Measurements from ENCODE around the gene PDZD2. TPM values are rescaled to one million over a fixed set of nuclear protein-coding genes. Genes with fewer than 3 reads are reported as not detected.
A peak's percentile ranks its signal among the peaks of the same experiment; 100 is the strongest.

Gene PDZD2
- polyA plus RNA-seq, 3 donors, result 0.10 TPM; not detected in 2

DNA sequence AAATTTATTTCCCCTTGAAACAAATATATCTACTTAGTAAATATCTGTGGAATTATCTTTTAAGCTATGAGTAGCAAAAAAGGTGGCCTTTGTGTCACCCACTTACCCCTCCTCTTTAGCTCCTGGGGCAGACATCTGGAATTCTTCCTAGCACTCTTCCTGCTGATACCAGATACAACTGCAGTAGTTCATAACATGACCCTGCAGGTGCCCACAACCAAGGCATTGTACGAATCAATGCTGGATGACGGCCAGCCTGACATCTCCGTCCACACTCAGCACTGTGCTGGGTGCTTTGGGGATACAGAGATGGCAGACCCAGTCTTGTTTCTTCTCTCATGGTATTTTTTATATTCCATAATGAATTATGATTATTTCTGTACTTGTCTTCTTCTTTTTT, 382.8 kb downstream of the PDZD2 start:
- Histone ChIP-seq H3K27me3 (ENCODE audit: control insufficient read depth in 2 of 2, insufficient read depth in 2 of 2, low read length in 2 of 2) (no peaks in the 10 kb centered on the region), H3K36me3 (replicated peaks in 1 of 2; ENCODE audit: control insufficient read depth in 1 of 2, insufficient read depth in 2 of 2, low read length in 2 of 2) (no peaks in the 10 kb centered on the region), H3K4me1 (ENCODE audit: control insufficient read depth in 1 of 2, insufficient read depth in 2 of 2, low read length in 2 of 2) (peaks cover 20 to 21% of the 10 kb centered on the region in 2 donors), H3K79me2 (ENCODE audit: insufficient read depth, low read length) (no peaks in the 10 kb centered on the region), H2AFZ (ENCODE audit: insufficient read depth, low read depth, low read length, poor library complexity, severe bottlenecking) (no peak overlapping the region), H4K20me1 (ENCODE audit: insufficient read depth, low read length) (no peaks in the 10 kb centered on the region), H3K9me3 (replicated peaks in 1 of 2; ENCODE audit: control insufficient read depth in 1 of 2, insufficient read depth in 1 of 2, low read length in 2 of 2) (no peaks in the 10 kb centered on the region), H3K27ac (ENCODE audit: low read depth in 1 of 2, low read length in 2 of 2) (no peak overlapping the region), H3K9ac (ENCODE audit: insufficient read depth, low read length, poor library complexity, severe bottlenecking) (no peak overlapping the region), H3K4me3 (replicated peaks in 1 of 3; ENCODE audit: low read depth in 2 of 3, low read length in 3 of 3) (no peak overlapping the region), H3K4me2 (replicated peaks; ENCODE audit: extremely low read depth, low read length, poor library complexity, severe bottlenecking) (no peak overlapping the region)
- Mint-ChIP-seq H3K27ac (peak overlapping the region in 1 of 7 donors; percentile 38), H3K27me3 (ENCODE audit: low read depth in 3 of 3) (peaks cover 0 to 4% (median 1%) of the 10 kb centered on the region in 3 donors), H3K4me3 (no peak overlapping the region), H3K36me3 (no peaks in the 10 kb centered on the region), H3K4me1 (peaks cover 35% of the 10 kb centered on the region), H3K9me3 (no peaks in the 10 kb centered on the region)
- WGBS (ENCODE audit: insufficient coverage), result no CpG with 5 or more reads among the region's 3 CpGs
- no peak for DNase-seq
- TF ChIP-seq CTCF (IDR thresholded peaks at IDR 0.05), result no peak
- intact Hi-C loops (cut with micrococcal nuclease), result no loop called here

- Mint-ChIP-seq H3K36me3 (no peaks in the 10 kb centered on the region), H3K9me3 (no peaks in the 10 kb centered on the region), H3K27ac (no peak overlapping the region), H3K27me3 (ENCODE audit: low read depth in 3 of 3) (peaks cover 0 to 4% (median 1%) of the 10 kb centered on the region in 3 donors), H3K4me1 (peaks cover 39% of the 10 kb centered on the region), H3K4me3 (no peak overlapping the region)
- no peak overlapping the region for H3K4me3 ChIP-seq (replicated peaks in 1 of 3; ENCODE audit: low read depth in 2 of 3, low read length in 3 of 3)
- 96% methylated on average over 2 of the region's 2 CpGs for WGBS (ENCODE audit: insufficient coverage)
- H3K79me2 ChIP-seq (ENCODE audit: insufficient read depth, low read length), result no peaks in the 10 kb centered on the region
- no peaks in the 10 kb centered on the region for H3K36me3 ChIP-seq (replicated peaks in 1 of 2; ENCODE audit: control insufficient read depth in 1 of 2, insufficient read depth in 2 of 2, low read length in 2 of 2)
- H4K20me1 ChIP-seq (ENCODE audit: insufficient read depth, low read length), result no peaks in the 10 kb centered on the region
- intact Hi-C loops (cut with micrococcal nuclease), result no loop called here
- no peak overlapping the region for H2AFZ ChIP-seq (ENCODE audit: insufficient read depth, low read depth, low read length, poor library complexity, severe bottlenecking)
- no peaks in the 10 kb centered on the region for H3K27me3 ChIP-seq (ENCODE audit: control insufficient read depth in 2 of 2, insufficient read depth in 2 of 2, low read length in 2 of 2)
- no peak for DNase-seq
- no peak overlapping the region for H3K27ac ChIP-seq (ENCODE audit: low read depth in 1 of 2, low read length in 2 of 2)
- H3K4me2 ChIP-seq (replicated peaks; ENCODE audit: extremely low read depth, low read length, poor library complexity, severe bottlenecking), result no peak overlapping the region
- H3K4me1 ChIP-seq (ENCODE audit: control insufficient read depth in 1 of 2, insufficient read depth in 2 of 2, low read length in 2 of 2), result peaks cover 26% of the 10 kb centered on the region in 2 donors
- no peak overlapping the region for H3K9ac ChIP-seq (ENCODE audit: insufficient read depth, low read length, poor library complexity, severe bottlenecking)
- H3K9me3 ChIP-seq (replicated peaks in 1 of 2; ENCODE audit: control insufficient read depth in 1 of 2, insufficient read depth in 1 of 2, low read length in 2 of 2), result no peaks in the 10 kb centered on the region
- no peak for TF ChIP-seq CTCF (IDR thresholded peaks at IDR 0.05)
These were observed 383.7 kb downstream of the PDZD2 start for GRCh38 chr5:32022638-32023037.

Measured in CD14-positive monocyte (primary cell).